Left colon (tissue), 2 donors: ENCODE results near the gene SYNGR1. TPM values are rescaled to one million over a fixed set of nuclear protein-coding genes. Genes with fewer than 3 reads are reported as not detected.
"Not testable (repeated sequence)": the region's sequence is repeated elsewhere in the genome, so short reads cannot be mapped to it uniquely, and the experiment has no call there.

Source experiments
- ATAC-seq: fragments of 200-7000 bp; cut with Tn5 transposase; one replicate; pipeline ENCODE4 v1.9.1; 2020; ENCODE audit warnings: mild to moderate bottlenecking, moderate library complexity
- DNase-seq, 2 donors: peaks; one replicate each; pipeline ENCODE4 v3.0.0-alpha.2; 2020
- intact Hi-C, 2 donors: fragments of 100-400 bp; cut with DNase I in 1 of 2; cut with micrococcal nuclease in 1 of 2; formaldehyde crosslinking; loops; one replicate each; pipeline versions ENCODE4 v1.11.2 to v1.14.0; 2022; cut with DNase I, micrococcal nuclease
- total RNA-seq, 2 donors: library from RNA; stranded (reverse); fragmentation: NEBNext Ultra II Directional; extraction: Animal tissue kit (Norgen Biotek cat#: 25700); gene quantifications; one replicate each; pipeline ENCODE4 v1.2.1, GENCODE V29; 2021
- donor health status: DM: no; HTN: no; CAD: no.
- donor health status: DM: yes; HTN: yes; CAD: no.

SYNGR1 gene
- total RNA-seq, 2 donors from 2014 or later, result 1.3 to 4.4 TPM

GRCh38 chr22:39383841-39384625 is 34.2 kb downstream of the SYNGR1 start:
- ATAC-seq (no peak), DNase-seq (no peak)
- intact Hi-C loops, result no loop called here

GRCh38 chr22:39384750-39385480 is 35.1 kb downstream of the SYNGR1 start:
- ATAC-seq, result no peak
- no peak for DNase-seq
- intact Hi-C loops, result no loop called here

GRCh38 chr22:39388261-39389011 is 38.6 kb downstream of the SYNGR1 start:
- intact Hi-C loops, result no loop called here
- ATAC-seq (peak; percentile 96), DNase-seq (peak; percentile 79)

- intact Hi-C loops, result no loop called here
- DNase-seq, result no peak
- ATAC-seq, result no peak
Measured at GRCh38 chr22:39389420-39389819, 39.6 kb downstream of the SYNGR1 start.

- intact Hi-C loops, result no loop called here
- ATAC-seq (no peak), DNase-seq (no peak)
Measured at GRCh38 chr22:39392341-39392948, 42.7 kb downstream of the SYNGR1 start.

GRCh38 chr22:39395936-39396796 is 46.4 kb downstream of the SYNGR1 start:
- DNase-seq, result no peak
- no peak for ATAC-seq
- intact Hi-C loops, result no loop called here

- ATAC-seq, result no peak
- intact Hi-C loops, result no loop called here
- DNase-seq, result no peak
Measured at GRCh38 chr22:39396797-39397195, 47.0 kb downstream of the SYNGR1 start.

GRCh38 chr22:39401301-39401631 is 51.5 kb downstream of the SYNGR1 start:
- intact Hi-C loops, result loop anchor here in 1 of 2 donors (10.0 kb wide), 1 partner anchor 104 kb away; the partner anchor contains the start of gene MIEF1
- no peak for DNase-seq
- ATAC-seq, result no peak

- no peak for DNase-seq
- ATAC-seq, result no peak
- intact Hi-C loops, result loop anchor here in 1 of 2 donors (10.0 kb wide), 1 partner anchor 99 kb away; the partner anchor contains the start of gene MIEF1
Measured at GRCh38 chr22:39405346-39406085, 55.7 kb downstream of the SYNGR1 start.

- ATAC-seq, result no peak
- DNase-seq, result no peak
- intact Hi-C loops, result loop anchor here in 1 of 2 donors (10.0 kb wide), 1 partner anchor 97 kb away; the partner anchor contains the start of gene MIEF1
Measured at GRCh38 chr22:39408173-39408572, 58.4 kb downstream of the SYNGR1 start.

- DNase-seq (no peak), ATAC-seq (no peak)
- intact Hi-C loops, result loop anchor here in 1 of 2 donors (10.0 kb wide), 1 partner anchor 96 kb away; the partner anchor contains the start of gene MIEF1
Measured at GRCh38 chr22:39408807-39409206, 59.0 kb downstream of the SYNGR1 start.

- intact Hi-C loops, result loop anchor here in 1 of 2 donors (10.0 kb wide), 1 partner anchor 95 kb away; the partner anchor contains the start of gene MIEF1
- DNase-seq (no peak), ATAC-seq (no peak)
Measured at GRCh38 chr22:39409516-39410029, 59.8 kb downstream of the SYNGR1 start.

- ATAC-seq, result no peak
- no peak for DNase-seq
- intact Hi-C loops, result no loop called here
Measured at GRCh38 chr22:39410264-39410663, 60.5 kb downstream of the SYNGR1 start.

- DNase-seq, ATAC-seq, intact Hi-C loops: not testable (repeated sequence)
Measured at GRCh38 chr22:39411828-39412365, 62.1 kb downstream of the SYNGR1 start.

GRCh38 chr22:39413204-39413603 is 63.4 kb downstream of the SYNGR1 start:
- ATAC-seq, intact Hi-C loops, DNase-seq: not testable (repeated sequence)

- peak; percentile 87 for ATAC-seq
- no peak for DNase-seq
- intact Hi-C loops, result no loop called here
Measured at GRCh38 chr22:39414377-39414776, 64.6 kb downstream of the SYNGR1 start.

- no peak for DNase-seq
- intact Hi-C loops, result no loop called here
- peak; percentile 23 for ATAC-seq
Measured at GRCh38 chr22:39414886-39415285, 65.1 kb downstream of the SYNGR1 start.
